ENCODE measurements around the gene SERPINE1. TPM values are rescaled to one million over a fixed set of nuclear protein-coding genes. Genes with fewer than 3 reads are reported as not detected.

The SERPINE1 gene
- total RNA-seq, 1 experiment from 2014 or later: 3.6 TPM

- Histone ChIP-seq H3K36me3 (replicated peaks; ENCODE audit: control insufficient read depth, insufficient read depth, low read length) (peaks cover 1% of the 10 kb centered on the region; the same call in 1 of the 2 replicates), H3K4me3 (ENCODE audit: insufficient read depth, low read depth, low read length) (peak overlapping the region; percentile 70), H3K27me3 (ENCODE audit: control insufficient read depth, insufficient read depth, low read length) (peaks cover 40% of the 10 kb centered on the region)
- DNase-seq: peak; percentile 88
Observed at GRCh38 chr7:101164071-101164840, 37.4 kb downstream of the SERPINE1 start.

DNA sequence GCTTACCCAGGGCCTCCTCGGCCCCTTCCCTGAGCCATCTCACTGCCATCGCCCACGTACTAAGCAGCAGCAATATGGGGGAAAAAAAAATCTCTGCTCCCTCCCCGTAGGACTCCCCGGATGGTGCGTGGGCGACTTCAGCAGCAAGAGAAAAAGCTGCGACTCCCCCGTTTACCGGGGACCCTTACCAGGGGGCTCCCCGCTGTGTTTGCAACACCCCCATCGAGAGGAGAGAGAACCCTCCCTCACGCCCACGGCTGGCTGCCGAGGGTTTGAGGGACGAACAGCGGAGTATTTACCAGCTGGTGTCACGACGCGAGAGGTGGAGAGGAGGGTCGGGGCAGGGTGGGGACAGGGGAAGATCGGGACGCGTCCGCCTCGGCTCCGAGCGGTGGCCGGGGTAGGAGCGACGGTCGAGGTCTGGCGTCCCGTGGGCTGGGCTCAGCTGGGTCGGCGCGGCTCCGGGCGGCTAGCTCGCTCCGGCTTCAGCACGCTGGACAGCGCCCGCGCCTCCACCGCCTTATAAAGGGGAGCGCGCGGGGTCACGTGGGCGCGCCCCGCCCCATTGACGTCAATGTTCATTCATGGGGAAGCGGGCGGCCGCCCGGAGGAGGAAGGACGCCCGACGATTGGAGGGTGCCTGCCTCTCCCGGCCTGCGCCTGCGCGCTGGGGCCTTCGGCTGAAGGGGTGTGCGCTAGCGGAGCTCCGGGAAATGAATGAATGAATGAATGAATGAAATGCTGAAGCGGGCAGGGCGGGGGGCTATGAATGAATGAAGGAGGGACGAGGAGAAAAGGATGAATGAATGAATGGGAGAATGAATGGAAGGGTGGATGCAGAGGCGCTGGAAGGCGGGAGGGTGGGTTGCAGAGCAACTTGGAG is 38.4 kb downstream of the SERPINE1 start, which contains the start of gene VGF:
VGF (minus strand) TSS at position 495 of the 883 bp plus-strand sequence. CDS start 726 bp downstream, outside the sequence.
- DNase-seq: peak; percentile 98
- Histone ChIP-seq H3K27me3 (ENCODE audit: control insufficient read depth, insufficient read depth, low read length) (peaks cover 51% of the 10 kb centered on the region), H3K4me3 (ENCODE audit: insufficient read depth, low read depth, low read length) (peak within 1 kb of the TSS; percentile 70), H3K36me3 (replicated peaks; ENCODE audit: control insufficient read depth, insufficient read depth, low read length) (no peaks in the 10 kb centered on the region)

GRCh38 chr7:101165958-101166647 is 39.2 kb downstream of the SERPINE1 start:
- H3K27me3 ChIP-seq (ENCODE audit: control insufficient read depth, insufficient read depth, low read length): peaks cover 59% of the 10 kb centered on the region
- DNase-seq: peak; percentile 84
- H3K36me3 ChIP-seq (replicated peaks; ENCODE audit: control insufficient read depth, insufficient read depth, low read length): no peaks in the 10 kb centered on the region
- peak overlapping the region; percentile 51 for H3K4me3 ChIP-seq (ENCODE audit: insufficient read depth, low read depth, low read length)

- H3K4me3 ChIP-seq (ENCODE audit: insufficient read depth, low read depth, low read length): peak overlapping the region; percentile 51
- H3K36me3 ChIP-seq (replicated peaks; ENCODE audit: control insufficient read depth, insufficient read depth, low read length): no peaks in the 10 kb centered on the region
- H3K27me3 ChIP-seq (ENCODE audit: control insufficient read depth, insufficient read depth, low read length): peaks cover 63% of the 10 kb centered on the region
- peak; percentile 75 for DNase-seq
Observed at GRCh38 chr7:101166648-101166908, 39.7 kb downstream of the SERPINE1 start.

GRCh38 chr7:101166909-101167644 is 40.2 kb downstream of the SERPINE1 start:
- Histone ChIP-seq H3K36me3 (replicated peaks; ENCODE audit: control insufficient read depth, insufficient read depth, low read length) (no peaks in the 10 kb centered on the region), H3K27me3 (ENCODE audit: control insufficient read depth, insufficient read depth, low read length) (peaks cover 68% of the 10 kb centered on the region), H3K4me3 (ENCODE audit: insufficient read depth, low read depth, low read length) (peak overlapping the region; percentile 44)
- DNase-seq: peak; percentile 91

DNA sequence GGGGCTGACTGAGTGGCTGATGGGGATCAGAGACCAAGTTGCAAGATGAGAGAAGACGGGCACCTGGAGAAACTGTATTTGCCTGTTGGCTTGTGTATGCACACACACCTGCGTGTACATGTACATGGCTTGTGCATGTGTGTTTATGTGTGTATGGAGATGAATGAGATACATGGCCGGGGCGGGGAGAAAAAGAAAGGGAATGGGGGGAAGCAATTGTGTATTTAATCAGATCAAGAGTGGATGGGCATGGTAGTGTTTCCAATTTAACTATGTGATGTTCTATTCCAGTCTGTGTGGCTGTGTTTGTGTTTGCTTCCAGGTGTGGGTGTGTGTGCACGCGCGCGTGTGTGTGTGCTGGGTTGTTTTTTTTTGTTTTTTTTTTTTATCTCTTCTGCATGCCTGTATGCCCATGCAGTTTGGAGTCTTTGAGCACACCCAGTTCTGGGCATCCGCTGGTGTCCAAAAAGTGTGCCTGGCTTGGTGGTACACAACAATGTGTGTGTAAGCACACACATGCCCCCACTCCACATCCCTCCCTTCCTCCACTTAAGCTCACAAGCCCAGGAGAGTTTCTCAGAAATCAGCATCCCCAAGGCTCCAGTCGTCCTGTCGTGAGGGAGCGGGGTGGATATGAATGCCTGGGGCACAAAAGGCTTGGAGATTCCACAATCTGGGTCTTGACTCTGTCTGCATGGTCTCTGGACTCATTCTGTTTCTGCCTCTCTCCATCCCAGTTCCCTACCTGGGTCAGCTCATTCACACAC is 40.9 kb downstream of the SERPINE1 start:
- no peak for DNase-seq
- Histone ChIP-seq H3K4me3 (ENCODE audit: insufficient read depth, low read depth, low read length) (no peak overlapping the region), H3K36me3 (replicated peaks; ENCODE audit: control insufficient read depth, insufficient read depth, low read length) (no peaks in the 10 kb centered on the region), H3K27me3 (ENCODE audit: control insufficient read depth, insufficient read depth, low read length) (peaks cover 76% of the 10 kb centered on the region)

- H3K36me3 ChIP-seq (replicated peaks; ENCODE audit: control insufficient read depth, insufficient read depth, low read length): no peaks in the 10 kb centered on the region
- peaks cover 83% of the 10 kb centered on the region for H3K27me3 ChIP-seq (ENCODE audit: control insufficient read depth, insufficient read depth, low read length)
- no peak overlapping the region; the same call in 1 of the 2 replicates for H3K4me3 ChIP-seq (ENCODE audit: insufficient read depth, low read depth, low read length)
- DNase-seq: peak; percentile 49
Observed at GRCh38 chr7:101168412-101169049, 41.6 kb downstream of the SERPINE1 start.

DNA sequence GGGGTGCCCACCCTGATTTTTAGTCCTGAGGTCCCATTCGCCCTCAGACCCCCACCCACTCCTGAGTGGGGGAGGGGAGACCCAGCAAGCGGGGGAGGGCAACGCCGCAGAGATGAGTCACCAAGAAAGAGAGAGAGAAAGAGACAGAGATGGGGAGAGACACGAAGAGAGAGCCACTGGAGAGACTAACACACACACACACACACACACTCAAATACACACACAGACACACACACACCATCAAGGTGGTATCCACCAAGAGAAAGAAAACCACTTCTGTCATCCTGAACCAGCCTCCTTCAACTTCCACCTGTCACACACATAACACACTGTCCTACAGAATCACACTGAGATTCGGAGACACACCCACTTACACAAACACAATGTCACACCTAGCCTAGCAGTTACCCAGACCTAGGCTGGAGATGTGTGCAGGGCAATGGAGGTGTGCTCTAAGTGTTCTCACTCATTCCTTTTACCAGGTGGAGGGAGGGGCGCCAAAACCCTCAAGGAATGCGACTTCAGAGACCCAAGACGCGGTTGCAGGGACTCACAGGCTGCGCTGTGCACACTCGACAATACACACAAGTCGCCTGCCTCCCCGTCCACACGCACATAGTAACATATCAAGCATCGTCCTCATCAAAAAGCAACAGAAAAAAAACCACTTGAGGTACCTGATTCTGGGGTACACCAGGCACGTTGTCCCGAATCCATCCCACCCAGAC is 42.4 kb downstream of the SERPINE1 start:
- peak overlapping the region; percentile 24 for H3K4me3 ChIP-seq (ENCODE audit: insufficient read depth, low read depth, low read length)
- DNase-seq: peak; percentile 35
- peaks cover 84% of the 10 kb centered on the region for H3K27me3 ChIP-seq (ENCODE audit: control insufficient read depth, insufficient read depth, low read length)
- H3K36me3 ChIP-seq (replicated peaks; ENCODE audit: control insufficient read depth, insufficient read depth, low read length): no peaks in the 10 kb centered on the region

DNA sequence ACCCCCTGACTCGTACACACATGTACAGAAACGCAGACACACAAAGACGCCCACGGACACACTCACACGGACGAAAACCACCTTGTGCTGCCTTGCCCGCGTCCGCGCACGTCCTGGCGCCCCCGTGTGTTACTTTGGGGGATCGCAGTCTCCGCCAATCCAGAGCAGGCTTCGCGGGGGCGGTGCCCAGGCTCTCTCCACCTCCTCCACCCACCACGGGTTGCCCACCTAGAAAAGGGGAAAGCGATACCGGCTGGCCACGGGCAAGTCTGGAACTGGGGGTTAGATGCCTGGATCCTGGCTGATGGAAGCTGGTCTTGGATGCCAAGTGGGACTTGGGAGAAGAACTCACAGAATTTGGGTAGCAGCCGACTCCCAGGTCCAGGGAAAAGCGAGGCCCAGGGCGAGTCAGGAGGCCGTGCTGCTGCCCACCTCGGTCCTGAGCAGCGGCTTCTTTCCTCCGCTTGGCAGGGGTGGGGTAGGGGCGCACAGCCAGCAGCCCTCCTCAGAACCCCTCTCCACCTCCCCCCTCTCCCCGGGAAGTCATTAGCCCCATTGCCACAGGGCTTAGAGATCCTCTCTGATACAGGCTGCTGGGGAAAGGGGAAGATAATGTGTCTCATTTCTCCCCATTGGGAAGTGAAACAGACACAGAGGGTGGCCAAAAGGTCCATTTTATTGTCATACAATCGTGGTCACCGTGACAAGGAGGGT is 43.1 kb downstream of the SERPINE1 start:
- Histone ChIP-seq H3K4me3 (ENCODE audit: insufficient read depth, low read depth, low read length) (peak overlapping the region; percentile 24), H3K36me3 (replicated peaks; ENCODE audit: control insufficient read depth, insufficient read depth, low read length) (no peaks in the 10 kb centered on the region)

GRCh38 chr7:101170617-101171441 is 43.9 kb downstream of the SERPINE1 start:
- DNase-seq: peak; percentile 47
- Histone ChIP-seq H3K4me3 (ENCODE audit: insufficient read depth, low read depth, low read length) (no peak overlapping the region), H3K27me3 (ENCODE audit: control insufficient read depth, insufficient read depth, low read length) (peaks cover 90% of the 10 kb centered on the region), H3K36me3 (replicated peaks; ENCODE audit: control insufficient read depth, insufficient read depth, low read length) (no peaks in the 10 kb centered on the region)

More for the DNA sequence above, 43.1 kb downstream of the SERPINE1 start:
- peaks cover 85% of the 10 kb centered on the region for H3K27me3 ChIP-seq (ENCODE audit: control insufficient read depth, insufficient read depth, low read length)
- DNase-seq: peak; percentile 91

DNA sequence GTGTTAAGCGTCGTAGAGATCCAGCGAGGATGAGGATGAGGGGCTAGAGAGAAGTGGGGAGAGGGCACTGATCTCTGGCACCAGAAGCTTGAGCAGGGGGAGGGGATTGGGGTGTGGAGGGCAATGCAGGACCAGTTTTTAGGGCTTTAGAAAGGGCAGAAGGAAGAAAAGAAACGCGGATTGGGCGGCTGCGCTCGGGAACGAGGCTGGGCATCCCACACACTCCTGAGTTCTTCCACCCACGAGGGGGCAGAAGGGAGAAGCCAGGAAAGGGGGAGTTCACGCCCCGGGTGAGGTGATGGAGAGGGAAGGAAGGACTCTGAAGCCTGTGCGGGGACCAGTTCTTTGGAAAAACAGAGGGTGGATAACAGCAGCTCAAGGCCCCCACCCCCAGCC is 44.5 kb downstream of the SERPINE1 start:
- peak; percentile 60 for DNase-seq
- Histone ChIP-seq H3K4me3 (ENCODE audit: insufficient read depth, low read depth, low read length) (peak overlapping the region; percentile 40), H3K36me3 (replicated peaks; ENCODE audit: control insufficient read depth, insufficient read depth, low read length) (no peaks in the 10 kb centered on the region), H3K27me3 (ENCODE audit: control insufficient read depth, insufficient read depth, low read length) (peaks cover 92% of the 10 kb centered on the region)

All from H7 (cell line).